Mesenchymal stem cell (in vitro differentiated cells and primary cell): ENCODE data around the gene NEDD4L.

ENCODE experiments used
- DNase-seq: peaks from one replicate; pipeline ENCODE4 v3.0.0-alpha.2; 2013
- H2AFZ ChIP-seq: one replicate; pipeline ENCODE4 v1.6.1; 2013; ENCODE audit warnings: low read depth, mild to moderate bottlenecking, control low read depth, inconsistent platforms, low read length, moderate library complexity
- H2AK5ac ChIP-seq: 2 replicates; pipeline ENCODE4 v1.6.1; 2013; ENCODE audit warnings: low read length, moderate library complexity, mild to moderate bottlenecking, inconsistent platforms; ENCODE audit not compliant: severe bottlenecking
- H2BK120ac ChIP-seq: one replicate; pipeline ENCODE4 v1.6.1; 2013; ENCODE audit warnings: low read depth, mild to moderate bottlenecking, inconsistent platforms, low read length, moderate library complexity
- H2BK12ac ChIP-seq, 2 experiments: one replicate each; pipeline ENCODE4 v1.6.1; 2013; ENCODE audit warnings: inconsistent platforms in 2 of 2, low read length in 2 of 2, mild to moderate bottlenecking in 2 of 2, moderate library complexity in 2 of 2, control low read depth in 1 of 2
- H2BK15ac ChIP-seq: one replicate; pipeline ENCODE4 v1.6.1; 2013; ENCODE audit warnings: mild to moderate bottlenecking, low read depth, inconsistent platforms; ENCODE audit not compliant: poor library complexity, severe bottlenecking
- H2BK5ac ChIP-seq: 2 replicates; pipeline ENCODE4 v1.6.1; 2013; ENCODE audit warnings: low read depth, mild to moderate bottlenecking, low read length, control low read depth, inconsistent platforms; ENCODE audit not compliant: poor library complexity, severe bottlenecking
- H3K14ac ChIP-seq, 2 experiments: one replicate each; pipeline ENCODE4 v1.6.1; 2013; ENCODE audit warnings: inconsistent platforms in 2 of 2, low read length in 2 of 2, control low read depth in 1 of 2, mild to moderate bottlenecking in 1 of 2, moderate library complexity in 1 of 2
- H3K18ac ChIP-seq, 2 experiments: one replicate each; pipeline ENCODE4 v1.6.1; 2013; ENCODE audit warnings: inconsistent platforms in 2 of 2, low read length in 2 of 2, control low read depth in 1 of 2, low read depth in 1 of 2, mild to moderate bottlenecking in 1 of 2
- H3K23ac ChIP-seq, 2 experiments: one replicate each; pipeline ENCODE4 v1.6.1; 2013; ENCODE audit warnings: inconsistent platforms in 2 of 2, low read length in 2 of 2, mild to moderate bottlenecking in 2 of 2, moderate library complexity in 2 of 2, control low read depth in 1 of 2
- H3K27ac ChIP-seq: 2 replicates; pipeline ENCODE4 v1.5.1; 2013; ENCODE audit warnings: mild to moderate bottlenecking, moderate library complexity, low read length, control low read depth, inconsistent platforms; ENCODE audit not compliant: poor library complexity, severe bottlenecking
- H3K27me3 ChIP-seq, 2 experiments: 2 replicates each; pipeline versions ENCODE4 v1.6.1 to v1.7.0; 2013; ENCODE audit warnings: low read length in 2 of 2, mild to moderate bottlenecking in 2 of 2, moderate library complexity in 2 of 2, control low read depth in 1 of 2, inconsistent platforms in 1 of 2; ENCODE audit not compliant: control insufficient read depth in 1 of 2, insufficient read depth in 1 of 2
- H3K36me3 ChIP-seq, 2 experiments: 2 replicates each; pipeline versions ENCODE4 v1.6.1 to v1.7.0; 2013; ENCODE audit warnings: low read length in 2 of 2, control low read depth in 1 of 2, inconsistent platforms in 1 of 2, low read depth in 1 of 2, mild to moderate bottlenecking in 1 of 2; ENCODE audit not compliant: insufficient read depth in 2 of 2, control insufficient read depth in 1 of 2
- H3K4ac ChIP-seq, 2 experiments: one replicate each; pipeline ENCODE4 v1.6.1; 2013; ENCODE audit warnings: inconsistent platforms in 2 of 2, low read length in 2 of 2, mild to moderate bottlenecking in 2 of 2, moderate library complexity in 2 of 2, control low read depth in 1 of 2, low read depth in 1 of 2
- H3K4me1 ChIP-seq: 2 replicates; pipeline ENCODE4 v1.6.1; 2013; ENCODE audit warnings: low read depth, low read length, control low read depth; ENCODE audit not compliant: control insufficient read depth, insufficient read depth
- H3K4me2 ChIP-seq: 2 replicates; pipeline ENCODE4 v1.6.1; 2013; ENCODE audit warnings: low read length, mild to moderate bottlenecking, inconsistent platforms; ENCODE audit not compliant: poor library complexity, severe bottlenecking
- H3K4me3 ChIP-seq, 2 experiments: 2 replicates each; pipeline versions ENCODE4 v1.5.1 to v1.7.0; 2013; ENCODE audit warnings: low read length in 2 of 2, mild to moderate bottlenecking in 2 of 2, control low read depth in 1 of 2, low read depth in 1 of 2; ENCODE audit not compliant: insufficient read depth in 1 of 2
- H3K79me1 ChIP-seq: replicated peaks from 2 replicates; pipeline ENCODE4 v1.6.1; 2013; ENCODE audit warnings: mild to moderate bottlenecking, control low read depth, low read length, inconsistent platforms; ENCODE audit not compliant: poor library complexity, severe bottlenecking
- H3K9ac ChIP-seq: 2 replicates; pipeline ENCODE4 v1.7.0; 2013; ENCODE audit warnings: mild to moderate bottlenecking, low read length, moderate library complexity
- H3K9me3 ChIP-seq: 2 replicates; pipeline ENCODE4 v1.7.0; 2013; ENCODE audit warnings: mild to moderate bottlenecking, low read length; ENCODE audit not compliant: control insufficient read depth
- H4K8ac ChIP-seq: one replicate; pipeline ENCODE4 v1.6.1; 2013; ENCODE audit warnings: inconsistent platforms, mild to moderate bottlenecking, low read length, moderate library complexity
- H4K91ac ChIP-seq: one replicate; pipeline ENCODE4 v1.6.1; 2013; ENCODE audit warnings: mild to moderate bottlenecking, low read length, inconsistent platforms
- WGBS: methylation state at CpG from one replicate; pipeline ENCODE4 v1.1.7; 2013; ENCODE audit warnings: mixed read lengths; 5-methylcytosine and 5-hydroxymethylcytosine counted together

Gene NEDD4L

GRCh38 chr18:58403799-58404455, 359.9 kb downstream of the NEDD4L start:
- Histone ChIP-seq H2AFZ (no peak overlapping the region), H3K27ac (no peak overlapping the region), H3K27me3 (no peaks in the 10 kb centered on the region), H3K4ac (no peak overlapping the region), H3K4me1 (peaks cover 2% of the 10 kb centered on the region), H2BK12ac (no peak overlapping the region), H4K8ac (no peak overlapping the region), H3K79me1 (no peaks in the 10 kb centered on the region), H3K36me3 (peaks cover 0 to 8% of the 10 kb centered on the region in 2 experiments), H3K9ac (no peak overlapping the region), H3K18ac (no peak overlapping the region), H3K4me2 (no peak overlapping the region), H2BK5ac (no peak overlapping the region), H3K23ac (no peak overlapping the region), H3K9me3 (no peaks in the 10 kb centered on the region), H2BK15ac (no peak overlapping the region), H3K4me3 (no peak overlapping the region), H2AK5ac (no peak overlapping the region), H3K14ac (no peak overlapping the region), H4K91ac (no peak overlapping the region), H2BK120ac (no peak overlapping the region)
- no peak for DNase-seq
- WGBS = 93% methylated on average over 20 of the region's 21 CpGs

- Histone ChIP-seq H3K9ac (no peak overlapping the region), H2BK5ac (no peak overlapping the region), H2AK5ac (no peak overlapping the region), H3K79me1 (no peaks in the 10 kb centered on the region), H2BK12ac (no peak overlapping the region), H3K23ac (no peak overlapping the region), H3K18ac (no peak overlapping the region), H3K4ac (no peak overlapping the region), H2AFZ (no peak overlapping the region), H3K9me3 (no peaks in the 10 kb centered on the region), H2BK15ac (no peak overlapping the region), H4K91ac (no peak overlapping the region), H2BK120ac (no peak overlapping the region), H4K8ac (no peak overlapping the region), H3K14ac (no peak overlapping the region), H3K4me2 (no peak overlapping the region), H3K36me3 (no peaks in the 10 kb centered on the region), H3K4me1 (peaks cover 2% of the 10 kb centered on the region), H3K27me3 (no peaks in the 10 kb centered on the region), H3K4me3 (no peak overlapping the region), H3K27ac (no peak overlapping the region)
- WGBS = 88% methylated on average over 16 of the region's 16 CpGs
- DNase-seq = no peak
These were observed 361.3 kb downstream of the NEDD4L start for GRCh38 chr18:58405107-58405898.

- Histone ChIP-seq H3K27me3 (no peaks in the 10 kb centered on the region), H3K79me1 (no peaks in the 10 kb centered on the region), H3K4me2 (no peak overlapping the region), H2BK12ac (no peak overlapping the region), H3K9me3 (no peaks in the 10 kb centered on the region), H3K4me1 (no peaks in the 10 kb centered on the region), H3K18ac (no peak overlapping the region), H2BK15ac (no peak overlapping the region), H3K23ac (no peak overlapping the region), H2BK5ac (no peak overlapping the region), H2AK5ac (no peak overlapping the region), H3K4ac (no peak overlapping the region), H2BK120ac (no peak overlapping the region), H3K27ac (no peak overlapping the region), H3K4me3 (no peak overlapping the region), H3K14ac (no peak overlapping the region), H3K36me3 (no peaks in the 10 kb centered on the region), H3K9ac (no peak overlapping the region), H4K91ac (no peak overlapping the region), H4K8ac (no peak overlapping the region), H2AFZ (no peak overlapping the region)
- no peak for DNase-seq
- WGBS = 83% methylated on average over 5 of the region's 7 CpGs
These were observed 363.2 kb downstream of the NEDD4L start for GRCh38 chr18:58407263-58407648.

- H2BK120ac ChIP-seq = no peak overlapping the region
- H3K4ac ChIP-seq = no peak overlapping the region
- H2BK5ac ChIP-seq = no peak overlapping the region
- no peaks in the 10 kb centered on the region for H3K79me1 ChIP-seq
- no peak for DNase-seq
- no peak overlapping the region for H2AK5ac ChIP-seq
- no peak overlapping the region for H3K4me3 ChIP-seq
- no peaks in the 10 kb centered on the region for H3K36me3 ChIP-seq
- no peak overlapping the region for H2BK15ac ChIP-seq
- H3K4me1 ChIP-seq = no peaks in the 10 kb centered on the region
- H2AFZ ChIP-seq = no peak overlapping the region
- H3K18ac ChIP-seq = no peak overlapping the region
- H3K9me3 ChIP-seq = no peaks in the 10 kb centered on the region
- H2BK12ac ChIP-seq = no peak overlapping the region
- no peak overlapping the region for H3K14ac ChIP-seq
- 86% methylated on average over 6 of the region's 6 CpGs for WGBS
- no peaks in the 10 kb centered on the region for H3K27me3 ChIP-seq
- no peak overlapping the region for H3K23ac ChIP-seq
- no peak overlapping the region for H3K9ac ChIP-seq
- H4K8ac ChIP-seq = no peak overlapping the region
- no peak overlapping the region for H3K27ac ChIP-seq
- H3K4me2 ChIP-seq = no peak overlapping the region
- no peak overlapping the region for H4K91ac ChIP-seq
These were observed 363.8 kb downstream of the NEDD4L start for GRCh38 chr18:58407649-58408407.
